IMR-90 (cell line): ENCODE measurements around the gene IL10.

Experiments used
- BHLHE40 ChIP-seq: fragments of 150-350 bp; IDR thresholded peaks from 2 replicates; pipeline ENCODE4 v1.6.1; 2016; ENCODE audit warnings: mild to moderate bottlenecking, low read depth, low read length
- CEBPB ChIP-seq: IDR thresholded peaks from 2 replicates; pipeline ENCODE4 v1.6.1; 2012; ENCODE audit warnings: low read depth, low read length, improper control_type of control experiment
- MAFK ChIP-seq: IDR thresholded peaks from 2 replicates; pipeline ENCODE4 v1.6.1; 2012; ENCODE audit warnings: low read depth, low read length, improper control_type of control experiment
- MXI1 ChIP-seq: IDR thresholded peaks from 2 replicates; pipeline ENCODE4 v1.6.1; 2012; ENCODE audit warnings: low read depth, mild to moderate bottlenecking, low read length, moderate library complexity, borderline replicate concordance
- NFE2L2 ChIP-seq: fragments of 150-350 bp; IDR thresholded peaks from 2 replicates; pipeline ENCODE4 v1.6.1; 2016; ENCODE audit warnings: low read depth, mild to moderate bottlenecking, low read length
- POLR2A ChIP-seq: IDR thresholded peaks from 2 replicates; pipeline ENCODE4 v1.6.1; 2012; ENCODE audit warnings: mild to moderate bottlenecking, low read depth, low read length
- RAD21 ChIP-seq: IDR thresholded peaks from 2 replicates; pipeline ENCODE4 v1.6.1; 2012; ENCODE audit warnings: low read length, improper control_type of control experiment
- RCOR1 ChIP-seq: IDR thresholded peaks from 2 replicates; pipeline ENCODE4 v1.6.1; 2012; ENCODE audit warnings: mild to moderate bottlenecking, low read length, improper control_type of control experiment; ENCODE audit not compliant: insufficient replicate concordance
- RFX5 ChIP-seq: IDR thresholded peaks from 2 replicates; pipeline ENCODE4 v1.8.0; 2012; ENCODE audit warnings: low read depth, mild to moderate bottlenecking, low read length, moderate library complexity
- USF2 ChIP-seq: fragments of 150-350 bp; IDR thresholded peaks from 2 replicates; pipeline ENCODE4 v1.6.1; 2017; ENCODE audit warnings: mild to moderate bottlenecking, antibody characterized with exemption, low read length, low read depth
- TF ChIP-seq, protein P1 (sequence below): conservative IDR thresholded peaks from 2 replicates; pipeline ENCODE4 v1.5.1; 2012; ENCODE audit warnings: mild to moderate bottlenecking, low read depth, low read length, improper control_type of control experiment

GRCh38 chr1:206798384-206798996 lies 26.2 kb upstream of the IL10 start:
- TF ChIP-seq RAD21 = no peak
- TF ChIP-seq, protein P1, sequence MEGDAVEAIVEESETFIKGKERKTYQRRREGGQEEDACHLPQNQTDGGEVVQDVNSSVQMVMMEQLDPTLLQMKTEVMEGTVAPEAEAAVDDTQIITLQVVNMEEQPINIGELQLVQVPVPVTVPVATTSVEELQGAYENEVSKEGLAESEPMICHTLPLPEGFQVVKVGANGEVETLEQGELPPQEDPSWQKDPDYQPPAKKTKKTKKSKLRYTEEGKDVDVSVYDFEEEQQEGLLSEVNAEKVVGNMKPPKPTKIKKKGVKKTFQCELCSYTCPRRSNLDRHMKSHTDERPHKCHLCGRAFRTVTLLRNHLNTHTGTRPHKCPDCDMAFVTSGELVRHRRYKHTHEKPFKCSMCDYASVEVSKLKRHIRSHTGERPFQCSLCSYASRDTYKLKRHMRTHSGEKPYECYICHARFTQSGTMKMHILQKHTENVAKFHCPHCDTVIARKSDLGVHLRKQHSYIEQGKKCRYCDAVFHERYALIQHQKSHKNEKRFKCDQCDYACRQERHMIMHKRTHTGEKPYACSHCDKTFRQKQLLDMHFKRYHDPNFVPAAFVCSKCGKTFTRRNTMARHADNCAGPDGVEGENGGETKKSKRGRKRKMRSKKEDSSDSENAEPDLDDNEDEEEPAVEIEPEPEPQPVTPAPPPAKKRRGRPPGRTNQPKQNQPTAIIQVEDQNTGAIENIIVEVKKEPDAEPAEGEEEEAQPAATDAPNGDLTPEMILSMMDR = no peak
- no peak for TF ChIP-seq MXI1
- no peak for TF ChIP-seq RFX5
- no peak for TF ChIP-seq CEBPB
- no peak for TF ChIP-seq MAFK
- TF ChIP-seq POLR2A = no peak
- TF ChIP-seq USF2 = no peak
- no peak for TF ChIP-seq BHLHE40
- TF ChIP-seq RCOR1 = no peak
- TF ChIP-seq NFE2L2 = no peak
